Endothelial cell of umbilical vein (primary cell): ENCODE data around the gene FOXP4. TPM values are rescaled to one million over a fixed set of nuclear protein-coding genes. Genes with fewer than 3 reads are reported as not detected.

Experiments used
- BruUV-seq: library from RNA; stranded (reverse); fragments of 400-500 nt; replicated peaks from 2 replicates; lab custom pipeline; 2021; lab: Mats Ljungman, UMichigan
- CTCF ChIA-PET: fragments of 300-600, 350-600 bp; sonication (Branson Sonifier 250); formaldehyde crosslinking; loops from one replicate; lab custom pipeline; 2021; ENCODE audit warnings: antibody characterized with exemption, inconsistent platforms; lab: Charles Lee
- POLR2A ChIA-PET: fragments of 300-600, 350-600 bp; sonication (Branson Sonifier 250); formaldehyde crosslinking; loops from one replicate; lab custom pipeline; 2021; ENCODE audit warnings: antibody characterized with exemption, inconsistent platforms; lab: Charles Lee
- DNase-seq: peaks from one replicate; pipeline ENCODE4 v3.0.0-alpha.2; 2011; ENCODE audit warnings: low read depth, low spot score
- FAIRE-seq: peaks from 2 replicates; lab custom pipeline; 2011; peaks lifted over from hg19 to GRCh38; lab: Jason Lieb, UNC
- H2AFZ ChIP-seq: 2 replicates; pipeline ENCODE4 v1.6.0; 2012; ENCODE audit warnings: low read depth, low read length, control low read depth, inconsistent platforms
- H3K27ac ChIP-seq: 2 replicates; pipeline ENCODE4 v1.5.1; 2011; ENCODE audit warnings: low read depth, mild to moderate bottlenecking, control low read depth, low read length, moderate library complexity; ENCODE audit not compliant: insufficient read depth
- H3K27me3 ChIP-seq, 2 experiments: 2 replicates each; pipeline versions ENCODE4 v1.6.0 to v1.6.1; 2011; ENCODE audit warnings: low read length in 2 of 2, mixed read lengths in 1 of 2; ENCODE audit not compliant: control insufficient read depth in 2 of 2, insufficient read depth in 2 of 2
- H3K36me3 ChIP-seq, 2 experiments: 2 replicates in 1 of 2; 3 replicates in 1 of 2; pipeline ENCODE4 v1.5.1; 2011; ENCODE audit warnings: low read length in 2 of 2, mild to moderate bottlenecking in 1 of 2, moderate library complexity in 1 of 2; ENCODE audit not compliant: control insufficient read depth in 2 of 2, insufficient read depth in 2 of 2; ENCODE audit errors: extremely low read depth in 1 of 2
- H3K4me1 ChIP-seq: 3 replicates; pipeline ENCODE4 v1.5.1; 2011; ENCODE audit warnings: mild to moderate bottlenecking, low read length; ENCODE audit not compliant: control insufficient read depth, insufficient read depth; ENCODE audit errors: extremely low read depth
- H3K4me2 ChIP-seq: 2 replicates; pipeline ENCODE4 v1.6.1; 2011; ENCODE audit warnings: low read length, control low read depth, mixed read lengths; ENCODE audit not compliant: insufficient read depth
- H3K4me3 ChIP-seq, 3 experiments: fragments of 200-600 bp in 1 of 3; sonication (generic), shearing (Covaris generic) in 1 of 3; replicated peaks in 1 of 3; 2 replicates each; pipeline ENCODE4 v1.5.1; 2011 to 2016; ENCODE audit warnings: control low read depth in 3 of 3, low read length in 3 of 3, mild to moderate bottlenecking in 2 of 3, inconsistent platforms in 1 of 3, low read depth in 1 of 3, moderate library complexity in 1 of 3; ENCODE audit not compliant: insufficient read depth in 1 of 3
- H3K79me2 ChIP-seq: 2 replicates; pipeline ENCODE4 v1.6.0; 2012; ENCODE audit warnings: low read length, inconsistent platforms; ENCODE audit not compliant: control insufficient read depth, insufficient read depth
- H3K9ac ChIP-seq: replicated peaks from 2 replicates; pipeline ENCODE3; 2011; ENCODE audit warnings: low read length, control low read depth; ENCODE audit not compliant: insufficient read depth; ENCODE audit errors: extremely low read depth
- H3K9me1 ChIP-seq: replicated peaks from 3 replicates; pipeline ENCODE4 v1.6.0; 2011; ENCODE audit warnings: mild to moderate bottlenecking, low read length; ENCODE audit not compliant: control insufficient read depth, insufficient read depth; ENCODE audit errors: extremely low read depth
- H3K9me3 ChIP-seq: replicated peaks from 2 replicates; pipeline ENCODE4 v1.5.1; 2012; ENCODE audit warnings: low read length, inconsistent platforms; ENCODE audit not compliant: control insufficient read depth, insufficient read depth
- H4K20me1 ChIP-seq: replicated peaks from 2 replicates; pipeline ENCODE3; 2011; ENCODE audit warnings: mild to moderate bottlenecking, low read length; ENCODE audit not compliant: control insufficient read depth, insufficient read depth; ENCODE audit errors: extremely low read depth
- EZH2 ChIP-seq: IDR thresholded peaks from 2 replicates; pipeline ENCODE4 v1.6.1; 2012; ENCODE audit warnings: borderline replicate concordance, low read depth, mild to moderate bottlenecking, moderate library complexity, low read length, inconsistent platforms; ENCODE audit not compliant: severe bottlenecking
- FOS ChIP-seq: IDR thresholded peaks from 2 replicates; pipeline ENCODE4 v1.6.1; 2011; ENCODE audit warnings: mild to moderate bottlenecking, low read length, moderate library complexity, borderline replicate concordance; ENCODE audit not compliant: insufficient read depth
- GATA2 ChIP-seq: IDR thresholded peaks from 2 replicates; pipeline ENCODE4 v1.7.0; 2011; ENCODE audit warnings: low read depth, mild to moderate bottlenecking, moderate library complexity, mixed read lengths, low read length; ENCODE audit not compliant: insufficient read length, insufficient read depth
- JUN ChIP-seq: IDR thresholded peaks from 2 replicates; pipeline ENCODE4 v1.6.1; 2011; ENCODE audit warnings: borderline replicate concordance, low read depth; ENCODE audit not compliant: insufficient read length, insufficient read depth
- MYC ChIP-seq: IDR thresholded peaks from one replicate; pipeline ENCODE4 v1.6.1; 2011; ENCODE audit warnings: mild to moderate bottlenecking, low read depth, low read length
- POLR2A ChIP-seq: IDR thresholded peaks from 2 replicates; pipeline ENCODE4 v1.6.1; 2012; ENCODE audit warnings: low read depth, mild to moderate bottlenecking, control low read depth, low read length
- POLR2AphosphoS5 ChIP-seq: IDR thresholded peaks from 2 replicates; pipeline ENCODE4 v1.6.1; 2012; ENCODE audit warnings: low read depth, mild to moderate bottlenecking, control low read depth, low read length, moderate library complexity; ENCODE audit not compliant: insufficient read depth
- dilution Hi-C: fragments of 300-500 bp; cut with MboI; formaldehyde crosslinking; loops from one replicate; pipeline ENCODE4 v1.15.0; 2019; ENCODE audit warnings: low sequenced_read_pairs; ENCODE audit not compliant: extremely low pct_ligation_motif_present
- intact Hi-C: fragments of 100-400 bp; cut with micrococcal nuclease; formaldehyde crosslinking; loops from one replicate; pipeline ENCODE4 v1.10.0; 2022
- polyA plus RNA-seq, 4 experiments: library from polyadenylated mRNA; depleted of rRNA in 3 of 4; stranded (reverse) in 3 of 4; unstranded in 1 of 4; fragments of >200 nt; gene quantifications; 2 replicates each; pipeline versions ENCODE4 v1.2.1 to v1.2.3, GENCODE V29; 2011 to 2012; ENCODE audit warnings: missing spikeins in 1 of 4
- total RNA-seq: library from RNA; stranded (reverse); gene quantifications from 2 replicates; pipeline ENCODE4 v1.2.3, GENCODE V29; 2021
- TF ChIP-seq, protein P1 (sequence below), 2 donors: IDR thresholded peaks; 1 replicate in 1 of 2; 2 replicates in 1 of 2; pipeline ENCODE4 v1.5.1; 2011; ENCODE audit warnings: low read length in 2 of 2, mild to moderate bottlenecking in 2 of 2, moderate library complexity in 2 of 2, control low read depth in 1 of 2, inconsistent platforms in 1 of 2, low read depth in 1 of 2; ENCODE audit not compliant: insufficient read depth in 1 of 2; ENCODE audit errors: extremely low read depth in 1 of 2
- TF ChIP-seq, protein P2 (sequence below): IDR thresholded peaks from 2 replicates; pipeline ENCODE4 v1.6.1; 2011; ENCODE audit not compliant: insufficient read depth, insufficient read length

The FOXP4 gene
- total and polyA plus RNA-seq, 2 donors (not counting 3 experiments of a cell fraction or from before 2014, with no cell fraction given): 5.6 to 23.9 TPM

DNA sequence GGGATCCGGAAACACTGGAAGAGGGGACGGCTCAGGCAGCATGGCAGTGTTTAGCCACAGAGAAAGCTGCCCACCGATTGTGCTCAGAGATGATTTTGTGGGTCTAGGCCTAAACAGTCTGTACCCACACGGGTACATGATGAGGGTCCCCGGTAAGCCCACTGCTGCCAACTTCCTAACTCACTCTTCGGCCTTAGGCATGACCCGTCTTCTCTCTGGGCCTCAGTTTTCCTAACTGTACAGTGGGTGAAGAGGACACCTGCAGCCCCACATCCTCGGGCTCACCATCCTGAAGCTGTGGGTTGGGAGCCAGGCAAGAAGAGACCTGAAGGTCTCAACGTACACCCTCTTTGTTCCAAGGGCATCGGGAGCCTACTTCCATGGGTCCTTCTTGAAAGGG is 6.5 kb downstream of the FOXP4 start:
- H3K9me3 ChIP-seq: no peaks in the 10 kb centered on the region
- no peak overlapping the region for H2AFZ ChIP-seq
- TF ChIP-seq JUN (no peak), POLR2AphosphoS5 (no peak), GATA2 (no peak), POLR2A (no peak), EZH2 (no peak), MYC (no peak), FOS (no peak)
- TF ChIP-seq, protein P1, sequence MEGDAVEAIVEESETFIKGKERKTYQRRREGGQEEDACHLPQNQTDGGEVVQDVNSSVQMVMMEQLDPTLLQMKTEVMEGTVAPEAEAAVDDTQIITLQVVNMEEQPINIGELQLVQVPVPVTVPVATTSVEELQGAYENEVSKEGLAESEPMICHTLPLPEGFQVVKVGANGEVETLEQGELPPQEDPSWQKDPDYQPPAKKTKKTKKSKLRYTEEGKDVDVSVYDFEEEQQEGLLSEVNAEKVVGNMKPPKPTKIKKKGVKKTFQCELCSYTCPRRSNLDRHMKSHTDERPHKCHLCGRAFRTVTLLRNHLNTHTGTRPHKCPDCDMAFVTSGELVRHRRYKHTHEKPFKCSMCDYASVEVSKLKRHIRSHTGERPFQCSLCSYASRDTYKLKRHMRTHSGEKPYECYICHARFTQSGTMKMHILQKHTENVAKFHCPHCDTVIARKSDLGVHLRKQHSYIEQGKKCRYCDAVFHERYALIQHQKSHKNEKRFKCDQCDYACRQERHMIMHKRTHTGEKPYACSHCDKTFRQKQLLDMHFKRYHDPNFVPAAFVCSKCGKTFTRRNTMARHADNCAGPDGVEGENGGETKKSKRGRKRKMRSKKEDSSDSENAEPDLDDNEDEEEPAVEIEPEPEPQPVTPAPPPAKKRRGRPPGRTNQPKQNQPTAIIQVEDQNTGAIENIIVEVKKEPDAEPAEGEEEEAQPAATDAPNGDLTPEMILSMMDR (IDR thresholded peaks at IDR 0.05; ENCODE audit: extremely low read depth in 1 of 2, insufficient read depth in 1 of 2, low read depth in 1 of 2, low read length in 2 of 2): no peak
- TF ChIP-seq, protein P2, sequence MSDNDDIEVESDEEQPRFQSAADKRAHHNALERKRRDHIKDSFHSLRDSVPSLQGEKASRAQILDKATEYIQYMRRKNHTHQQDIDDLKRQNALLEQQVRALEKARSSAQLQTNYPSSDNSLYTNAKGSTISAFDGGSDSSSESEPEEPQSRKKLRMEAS: no peak
- H4K20me1 ChIP-seq: no peaks in the 10 kb centered on the region
- H3K9me1 ChIP-seq: no peaks in the 10 kb centered on the region
- ChIA-PET CTCF (no interaction called here), POLR2A (no interaction called here)
- peaks cover 6% of the 10 kb centered on the region for H3K4me1 ChIP-seq
- no peaks in the 10 kb centered on the region for H3K79me2 ChIP-seq
- no TSS peak for BruUV-seq
- H3K27me3 ChIP-seq: peaks cover 0 to 3% of the 10 kb centered on the region in 2 experiments
- no peak overlapping the region for H3K27ac ChIP-seq
- intact Hi-C loops (no loop called here), dilution Hi-C loops (no loop called here)
- H3K4me3 ChIP-seq: no peak overlapping the region
- no peak overlapping the region for H3K4me2 ChIP-seq
- H3K9ac ChIP-seq: no peak overlapping the region
- peaks cover 0 to 10% of the 10 kb centered on the region in 2 experiments for H3K36me3 ChIP-seq
- FAIRE-seq (no peak), DNase-seq (no peak)
